Measurements from ENCODE around the gene ESPN. TPM values are rescaled to one million over a fixed set of nuclear protein-coding genes. Genes with fewer than 3 reads are reported as not detected.
A peak's percentile ranks its signal among the peaks of the same experiment; 100 is the strongest.

ESPN gene
- total and polyA plus RNA-seq, 2 experiments from 2014 or later = 31.1 to 65.7 TPM

GRCh38 chr1:6490181-6491080 is 65.9 kb downstream of the ESPN start:
- no peak for TF ChIP-seq CTCF (IDR thresholded peaks at IDR 0.05; ENCODE audit: poor library complexity)
- no peak for TF ChIP-seq EZH2 (IDR thresholded peaks at IDR 0.05; ENCODE audit: borderline replicate concordance)
- peak; percentile 92 for DNase-seq (ENCODE audit: low spot score)
- Histone ChIP-seq H3K4me3 (peak overlapping the region; percentile 92), H3K27me3 (no peaks in the 10 kb centered on the region), H3K79me2 (peaks cover 7% of the 10 kb centered on the region), H3K4me2 (peak overlapping the region; percentile 100), H3K36me3 (replicated peaks; ENCODE audit: insufficient read depth, low read depth) (no peaks in the 10 kb centered on the region), H2AFZ (peak overlapping the region; percentile 96), H3K27ac (peak overlapping the region; percentile 85), H4K20me1 (ENCODE audit: insufficient read depth, poor library complexity, severe bottlenecking) (no peaks in the 10 kb centered on the region), H3K9me3 (ENCODE audit: low read depth) (no peaks in the 10 kb centered on the region), H3K4me1 (ENCODE audit: insufficient read depth) (peaks cover 26% of the 10 kb centered on the region), H3K9me2 (replicated peaks; ENCODE audit: insufficient read depth) (no peaks in the 10 kb centered on the region)
- 2% methylated on average over 47 of the region's 70 CpGs for WGBS (ENCODE audit: low lambda C conversion rate, missing lambda C conversion rate)

- no peak for TF ChIP-seq EZH2 (IDR thresholded peaks at IDR 0.05; ENCODE audit: borderline replicate concordance)
- TF ChIP-seq EZH2phosphoT487 (IDR thresholded peaks at IDR 0.05; ENCODE audit: low read depth, severe bottlenecking, unreplicated experiment) = no peak
- TF ChIP-seq CTCF (IDR thresholded peaks at IDR 0.05; ENCODE audit: poor library complexity) = no peak
- Histone ChIP-seq H3K27ac (peak overlapping the region; percentile 85), H3K36me3 (replicated peaks; ENCODE audit: insufficient read depth, low read depth) (no peaks in the 10 kb centered on the region), H3K9me2 (replicated peaks; ENCODE audit: insufficient read depth) (no peaks in the 10 kb centered on the region), H3K9me3 (ENCODE audit: low read depth) (no peaks in the 10 kb centered on the region), H3K4me3 (peak overlapping the region; percentile 92), H3K4me1 (ENCODE audit: insufficient read depth) (peaks cover 25% of the 10 kb centered on the region), H3K4me2 (peak overlapping the region; percentile 100), H4K20me1 (ENCODE audit: insufficient read depth, poor library complexity, severe bottlenecking) (no peaks in the 10 kb centered on the region), H2AFZ (peak overlapping the region; percentile 96), H3K79me2 (peaks cover 7% of the 10 kb centered on the region), H3K27me3 (no peaks in the 10 kb centered on the region)
- DNase-seq (ENCODE audit: low spot score) = no peak
- WGBS (ENCODE audit: low lambda C conversion rate, missing lambda C conversion rate) = 6% methylated on average over 6 of the region's 6 CpGs
Observed at GRCh38 chr1:6491081-6491449, 66.5 kb downstream of the ESPN start.

GRCh38 chr1:6491480-6491962 is 66.9 kb downstream of the ESPN start, which contains the start of gene PLEKHG5:
TSS of gene PLEKHG5 (minus strand) at chr1:6491667. CDS start at chr1:6477571, 14,096 bp downstream.
- 52% methylated on average over 6 of the region's 6 CpGs for WGBS (ENCODE audit: low lambda C conversion rate, missing lambda C conversion rate)
- DNase-seq (ENCODE audit: low spot score) = peak; percentile 46
- peak within 1 kb of the TSS; percentile 96 for H2AFZ ChIP-seq

More at GRCh38 chr1:6491480-6491962, 66.9 kb downstream of the ESPN start, which contains the start of gene PLEKHG5:
- Histone ChIP-seq H3K27ac (peak within 1 kb of the TSS; percentile 85), H3K4me3 (peak within 1 kb of the TSS; percentile 92), H3K4me1 (ENCODE audit: insufficient read depth) (peaks cover 26% of the 10 kb centered on the region), H3K9me3 (ENCODE audit: low read depth) (no peaks in the 10 kb centered on the region), H4K20me1 (ENCODE audit: insufficient read depth, poor library complexity, severe bottlenecking) (no peaks in the 10 kb centered on the region), H3K36me3 (replicated peaks; ENCODE audit: insufficient read depth, low read depth) (no peaks in the 10 kb centered on the region), H3K79me2 (peaks cover 7% of the 10 kb centered on the region), H3K9me2 (replicated peaks; ENCODE audit: insufficient read depth) (no peaks in the 10 kb centered on the region), H3K4me2 (peak within 1 kb of the TSS; percentile 100), H3K27me3 (no peaks in the 10 kb centered on the region)
- TF ChIP-seq EZH2 (IDR thresholded peaks at IDR 0.05; ENCODE audit: borderline replicate concordance) (no peak), EZH2phosphoT487 (IDR thresholded peaks at IDR 0.05; ENCODE audit: low read depth, severe bottlenecking, unreplicated experiment) (no peak), CTCF (IDR thresholded peaks at IDR 0.05; ENCODE audit: poor library complexity) (no peak)
